Osteocyte (in vitro differentiated cells): ENCODE measurements around the gene TTBK1. TPM values are rescaled to one million over a fixed set of nuclear protein-coding genes. Genes with fewer than 3 reads are reported as not detected.

Experiments
- DNase-seq: peaks from one replicate; pipeline ENCODE4 v3.0.0; 2021; ENCODE audit warnings: mixed read lengths; ENCODE audit not compliant: unreplicated experiment; ENCODE audit errors: extremely low spot score
- H3K27ac Mint-ChIP-seq: one replicate; pipeline ENCODE4 v1.8.0; 2021; ENCODE audit warnings: mild to moderate bottlenecking, mixed read lengths; ENCODE audit not compliant: unreplicated experiment
- H3K27me3 Mint-ChIP-seq: one replicate; pipeline ENCODE4 v1.8.0; 2021; ENCODE audit warnings: mixed read lengths; ENCODE audit not compliant: unreplicated experiment
- H3K36me3 Mint-ChIP-seq: one replicate; pipeline ENCODE4 v1.8.0; 2021; ENCODE audit warnings: mixed read lengths; ENCODE audit not compliant: unreplicated experiment
- H3K4me1 Mint-ChIP-seq: one replicate; pipeline ENCODE4 v1.8.0; 2021; ENCODE audit warnings: mixed read lengths; ENCODE audit not compliant: unreplicated experiment
- H3K4me3 Mint-ChIP-seq: one replicate; pipeline ENCODE4 v1.8.0; 2021; ENCODE audit warnings: mild to moderate bottlenecking, moderate library complexity, mixed read lengths; ENCODE audit not compliant: unreplicated experiment
- H3K9me3 Mint-ChIP-seq: one replicate; pipeline ENCODE4 v1.8.0; 2021; ENCODE audit warnings: mixed read lengths; ENCODE audit not compliant: unreplicated experiment
- total RNA-seq: library from RNA; stranded (reverse); gene quantifications from 2 replicates; pipeline ENCODE4 v1.2.1, GENCODE V29; 2021
- TF ChIP-seq, protein P1 (sequence below): fragments of 200-600 bp; sonication (generic); IDR thresholded peaks from 2 replicates; pipeline ENCODE4 v1.5.0; 2021; ENCODE audit warnings: antibody characterized with exemption, mild to moderate bottlenecking, moderate library complexity

The TTBK1 gene
- total RNA-seq, 1 donor from 2014 or later = 0.08 TPM

DNA sequence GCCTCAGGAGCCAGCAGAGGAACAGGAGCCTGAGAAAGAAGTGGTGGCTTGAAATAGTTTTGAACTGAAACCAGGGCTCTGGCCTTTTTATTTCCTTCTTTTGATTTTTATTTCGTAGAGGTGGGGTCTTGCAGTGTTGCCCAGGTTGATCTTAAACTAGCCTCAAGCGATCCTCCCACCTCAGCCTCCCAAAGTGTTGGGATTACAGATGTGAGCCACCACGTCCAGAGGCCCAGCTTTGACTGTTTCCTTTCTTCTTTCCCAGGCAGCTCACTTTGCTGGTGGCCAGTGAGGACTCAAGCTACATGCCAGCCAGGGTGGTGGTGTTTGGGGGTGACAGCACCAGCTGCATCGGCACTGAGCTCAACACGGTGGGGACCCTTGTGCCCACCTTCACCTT, 40.8 kb upstream of the TTBK1 start:
- Mint-ChIP-seq H3K9me3 (no peaks in the 10 kb centered on the region), H3K36me3 (peaks cover 31% of the 10 kb centered on the region), H3K27ac (no peak overlapping the region), H3K4me1 (no peaks in the 10 kb centered on the region), H3K4me3 (no peak overlapping the region), H3K27me3 (no peaks in the 10 kb centered on the region)
- TF ChIP-seq, protein P1, sequence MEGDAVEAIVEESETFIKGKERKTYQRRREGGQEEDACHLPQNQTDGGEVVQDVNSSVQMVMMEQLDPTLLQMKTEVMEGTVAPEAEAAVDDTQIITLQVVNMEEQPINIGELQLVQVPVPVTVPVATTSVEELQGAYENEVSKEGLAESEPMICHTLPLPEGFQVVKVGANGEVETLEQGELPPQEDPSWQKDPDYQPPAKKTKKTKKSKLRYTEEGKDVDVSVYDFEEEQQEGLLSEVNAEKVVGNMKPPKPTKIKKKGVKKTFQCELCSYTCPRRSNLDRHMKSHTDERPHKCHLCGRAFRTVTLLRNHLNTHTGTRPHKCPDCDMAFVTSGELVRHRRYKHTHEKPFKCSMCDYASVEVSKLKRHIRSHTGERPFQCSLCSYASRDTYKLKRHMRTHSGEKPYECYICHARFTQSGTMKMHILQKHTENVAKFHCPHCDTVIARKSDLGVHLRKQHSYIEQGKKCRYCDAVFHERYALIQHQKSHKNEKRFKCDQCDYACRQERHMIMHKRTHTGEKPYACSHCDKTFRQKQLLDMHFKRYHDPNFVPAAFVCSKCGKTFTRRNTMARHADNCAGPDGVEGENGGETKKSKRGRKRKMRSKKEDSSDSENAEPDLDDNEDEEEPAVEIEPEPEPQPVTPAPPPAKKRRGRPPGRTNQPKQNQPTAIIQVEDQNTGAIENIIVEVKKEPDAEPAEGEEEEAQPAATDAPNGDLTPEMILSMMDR = no peak
- no peak for DNase-seq

DNA sequence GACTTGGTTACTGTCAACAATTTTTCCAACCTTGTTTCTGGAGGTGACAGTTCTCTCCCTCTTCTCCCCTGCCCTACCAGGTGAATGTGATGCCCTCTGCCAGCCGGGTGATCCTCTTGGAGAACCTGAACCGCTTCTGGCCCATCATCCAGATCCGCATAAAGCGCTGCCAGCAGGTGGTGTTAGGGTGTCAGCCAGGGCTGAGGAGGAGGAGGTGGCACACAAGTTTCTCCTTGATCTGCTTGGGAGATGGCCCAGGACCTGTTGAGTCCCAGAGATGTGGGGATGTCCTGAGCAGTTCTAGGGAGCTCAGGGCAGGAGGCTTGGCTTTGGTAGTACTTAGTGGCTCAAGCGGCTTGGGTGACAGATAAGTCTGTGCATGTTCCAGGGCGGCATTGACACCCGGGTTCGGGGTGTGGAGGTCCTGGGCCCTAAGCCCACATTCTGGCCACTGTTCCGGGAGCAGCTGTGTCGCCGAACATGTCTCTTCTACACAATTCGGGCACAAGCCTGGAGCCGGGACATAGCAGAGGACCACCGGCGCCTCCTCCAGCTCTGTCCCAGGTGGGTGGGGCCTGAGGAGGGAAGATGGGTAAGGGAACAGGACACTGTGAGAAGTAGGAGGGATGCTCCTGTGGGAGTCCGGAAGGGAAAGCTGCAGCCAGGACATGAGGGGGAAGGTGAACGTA, 40.1 kb upstream of the TTBK1 start:
- Mint-ChIP-seq H3K36me3 (peaks cover 31% of the 10 kb centered on the region), H3K27ac (no peak overlapping the region), H3K4me1 (no peaks in the 10 kb centered on the region), H3K4me3 (no peak overlapping the region), H3K9me3 (no peaks in the 10 kb centered on the region), H3K27me3 (no peaks in the 10 kb centered on the region)
- DNase-seq = no peak
- TF ChIP-seq, protein P1 = no peak

DNA sequence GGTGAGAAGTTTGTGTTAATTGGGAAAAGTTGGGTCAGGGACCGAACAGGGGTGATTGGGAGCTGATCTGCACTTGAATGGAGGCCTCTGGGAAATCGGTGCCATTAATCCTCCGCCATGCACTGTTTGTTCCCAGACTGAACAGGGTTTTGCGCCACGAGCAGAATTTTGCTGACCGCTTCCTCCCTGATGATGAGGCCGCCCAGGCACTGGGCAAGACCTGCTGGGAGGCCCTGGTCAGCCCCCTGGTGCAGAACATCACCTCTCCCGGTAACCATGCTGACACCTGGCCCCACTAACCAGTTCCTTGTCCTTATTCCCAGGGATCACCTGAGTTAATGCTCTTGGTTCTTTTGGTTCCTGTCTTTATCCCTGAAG, 39.6 kb upstream of the TTBK1 start:
- Mint-ChIP-seq H3K27ac (no peak overlapping the region), H3K4me1 (no peaks in the 10 kb centered on the region), H3K27me3 (no peaks in the 10 kb centered on the region), H3K9me3 (no peaks in the 10 kb centered on the region), H3K4me3 (no peak overlapping the region), H3K36me3 (peaks cover 31% of the 10 kb centered on the region)
- no peak for DNase-seq
- TF ChIP-seq, protein P1 = no peak

DNA sequence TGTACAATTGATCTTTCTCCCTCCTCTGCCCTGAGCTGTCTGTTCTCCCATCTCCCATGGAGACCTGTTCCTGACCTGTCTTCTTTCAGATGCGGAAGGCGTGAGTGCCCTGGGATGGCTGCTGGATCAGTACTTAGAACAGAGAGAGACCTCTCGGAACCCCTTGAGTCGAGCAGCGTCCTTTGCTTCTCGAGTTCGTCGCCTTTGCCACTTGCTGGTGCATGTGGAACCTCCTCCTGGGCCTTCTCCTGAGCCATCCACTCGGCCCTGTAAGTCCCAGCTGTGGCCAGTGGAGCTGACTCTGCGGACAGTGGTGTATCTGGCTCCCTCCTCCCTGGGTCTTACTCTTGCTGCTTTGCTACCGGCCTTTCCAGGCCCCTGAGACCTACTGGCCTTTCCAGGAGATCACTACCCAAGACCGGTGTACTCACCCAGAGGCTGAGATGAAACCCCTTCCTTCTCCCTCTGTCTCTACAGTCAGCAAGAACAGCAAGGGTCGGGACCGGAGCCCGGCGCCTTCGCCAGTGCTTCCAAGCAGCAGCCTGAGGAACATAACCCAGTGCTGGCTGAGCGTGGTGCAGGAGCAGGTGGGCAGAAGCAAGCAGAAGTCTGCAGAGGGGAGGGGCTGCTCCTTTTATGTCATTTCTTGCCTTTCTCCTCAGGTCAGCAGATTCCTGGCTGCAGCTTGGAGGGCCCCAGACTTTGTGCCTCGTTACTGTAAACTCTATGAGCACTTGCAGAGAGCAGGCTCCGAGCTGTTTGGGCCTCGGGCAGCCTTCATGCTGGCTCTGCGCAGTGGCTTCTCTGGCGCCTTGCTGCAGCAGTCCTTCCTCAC, 38.8 kb upstream of the TTBK1 start:
- no peaks in the 10 kb centered on the region for H3K9me3 Mint-ChIP-seq
- no peaks in the 10 kb centered on the region for H3K27me3 Mint-ChIP-seq
- H3K4me3 Mint-ChIP-seq = no peak overlapping the region
- H3K27ac Mint-ChIP-seq = no peak overlapping the region
- H3K36me3 Mint-ChIP-seq = peaks cover 31% of the 10 kb centered on the region
- TF ChIP-seq, protein P1 = no peak
- H3K4me1 Mint-ChIP-seq = no peaks in the 10 kb centered on the region
- DNase-seq = no peak

DNA sequence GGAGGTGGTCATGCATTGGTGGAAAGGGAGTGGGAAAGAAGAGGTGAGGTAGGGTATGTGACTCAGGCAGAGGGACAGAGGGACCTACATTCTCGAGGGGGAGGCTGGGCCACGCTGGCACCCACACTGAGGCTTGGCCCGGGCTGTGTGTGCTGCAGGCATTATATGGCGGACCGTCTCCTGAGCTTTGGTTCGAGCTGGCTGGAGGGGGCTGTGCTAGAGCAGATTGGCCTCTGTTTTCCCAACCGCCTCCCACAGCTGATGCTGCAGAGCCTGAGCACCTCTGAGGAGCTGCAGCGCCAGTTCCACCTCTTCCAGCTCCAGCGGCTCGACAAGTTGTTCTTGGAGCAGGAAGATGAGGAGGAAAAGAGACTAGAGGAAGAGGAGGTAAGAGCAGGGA, 37.4 kb upstream of the TTBK1 start:
- no peak for DNase-seq
- H3K9me3 Mint-ChIP-seq = no peaks in the 10 kb centered on the region
- H3K4me1 Mint-ChIP-seq = no peaks in the 10 kb centered on the region
- no peaks in the 10 kb centered on the region for H3K27me3 Mint-ChIP-seq
- TF ChIP-seq, protein P1 = no peak
- no peak overlapping the region for H3K27ac Mint-ChIP-seq
- peaks cover 25% of the 10 kb centered on the region for H3K36me3 Mint-ChIP-seq
- H3K4me3 Mint-ChIP-seq = no peak overlapping the region
